Natural killer cell (primary cell): ENCODE data around the gene LGALS3BP. TPM values are rescaled to one million over a fixed set of nuclear protein-coding genes. Genes with fewer than 3 reads are reported as not detected.

Experiments used
- ATAC-seq, 3 donors: fragments of 150-1000 bp in 2 of 3; fragments of 200-7000 bp in 1 of 3; cut with Tn5 transposase; 1 replicate in 1 of 3; 2 replicates in 2 of 3; pipeline ENCODE4 v1.10.0; 2021; ENCODE audit warnings: mild to moderate bottlenecking in 2 of 3, moderate library complexity in 2 of 3
- DNase-seq, 2 donors: peaks; one replicate each; pipeline versions ENCODE4 v3.0.0 to v3.0.0-alpha.2; 2013 to 2021; ENCODE audit warnings: mixed read lengths in 1 of 2
- H3K27ac ChIP-seq: one replicate; pipeline ENCODE4 v1.5.1; 2013; ENCODE audit warnings: mild to moderate bottlenecking, low read length
- H3K27me3 ChIP-seq: one replicate; pipeline ENCODE4 v1.6.1; 2013; ENCODE audit warnings: low read length; ENCODE audit not compliant: control insufficient read depth, insufficient read depth
- H3K36me3 ChIP-seq: one replicate; pipeline ENCODE4 v1.6.1; 2013; ENCODE audit warnings: low read length; ENCODE audit not compliant: control insufficient read depth, insufficient read depth
- H3K4me1 ChIP-seq: one replicate; pipeline ENCODE4 v1.6.1; 2013; ENCODE audit warnings: low read length; ENCODE audit not compliant: control insufficient read depth, insufficient read depth
- H3K4me3 ChIP-seq: one replicate; pipeline ENCODE4 v1.5.1; 2013; ENCODE audit warnings: low read length
- H3K9me3 ChIP-seq: one replicate; pipeline ENCODE4 v1.6.1; 2013; ENCODE audit warnings: low read length; ENCODE audit not compliant: control insufficient read depth, insufficient read depth
- H3K27ac Mint-ChIP-seq, 2 donors: one replicate each; pipeline ENCODE4 v1.8.0; 2022; ENCODE audit warnings: mild to moderate bottlenecking in 2 of 2, mixed read lengths in 2 of 2, moderate library complexity in 1 of 2
- H3K27me3 Mint-ChIP-seq, 2 donors: one replicate each; pipeline ENCODE4 v1.8.0; 2022; ENCODE audit warnings: low read depth in 2 of 2, mixed read lengths in 2 of 2
- H3K36me3 Mint-ChIP-seq: one replicate; pipeline ENCODE4 v1.8.0; 2022; ENCODE audit warnings: mixed read lengths
- H3K4me1 Mint-ChIP-seq, 2 donors: one replicate each; pipeline ENCODE4 v1.8.0; 2022; ENCODE audit warnings: mixed read lengths in 2 of 2
- H3K4me3 Mint-ChIP-seq: one replicate; pipeline ENCODE4 v1.8.0; 2022; ENCODE audit warnings: mild to moderate bottlenecking, moderate library complexity, mixed read lengths
- H3K9me3 Mint-ChIP-seq, 2 donors: one replicate each; pipeline ENCODE4 v1.8.0; 2022; ENCODE audit warnings: mixed read lengths in 2 of 2
- CTCF ChIP-seq: fragments of 200-600 bp; IDR thresholded peaks from one replicate; pipeline ENCODE4 v1.8.0; 2022; ENCODE audit warnings: antibody characterized with exemption
- WGBS: methylation state at CpG from one replicate; pipeline ENCODE4 v1.1.7; 2013; ENCODE audit warnings: missing lambda C conversion rate; ENCODE audit not compliant: insufficient coverage; 5-methylcytosine and 5-hydroxymethylcytosine counted together
- intact Hi-C: fragments of 100-400 bp; cut with micrococcal nuclease; formaldehyde crosslinking; loops from one replicate; pipeline ENCODE4 v1.14.2; 2022
- total RNA-seq, 4 donors: library from RNA; stranded (reverse); fragments of 120-200 nt in 1 of 4; gene quantifications; one replicate each; pipeline versions ENCODE4 v1.2.3 to v1.2.4, GENCODE V29; 2013 to 2022

LGALS3BP gene
- total RNA-seq, 3 donors from 2014 or later (not counting 1 experiment from before 2014, with no cell fraction given) = 4.2 to 8.8 (median 4.2) TPM

- no peak overlapping the region for H3K27ac Mint-ChIP-seq
- no peak overlapping the region for H3K4me3 Mint-ChIP-seq
- peaks cover 9 to 10% of the 10 kb centered on the region in 2 donors for H3K4me1 Mint-ChIP-seq
- intact Hi-C loops = no loop called here
- no peaks in the 10 kb centered on the region for H3K36me3 Mint-ChIP-seq
- H3K9me3 Mint-ChIP-seq = no peaks in the 10 kb centered on the region
- DNase-seq = no peak
- no peaks in the 10 kb centered on the region for H3K36me3 ChIP-seq
- TF ChIP-seq CTCF = no peak
- H3K4me3 ChIP-seq = no peak overlapping the region
- WGBS = 76% methylated on average over 9 of the region's 10 CpGs
- ATAC-seq = no peak
- H3K9me3 ChIP-seq = no peaks in the 10 kb centered on the region
- no peak overlapping the region for H3K27ac ChIP-seq
- peaks cover 30 to 43% of the 10 kb centered on the region in 2 donors for H3K27me3 Mint-ChIP-seq
- peaks cover 17% of the 10 kb centered on the region for H3K4me1 ChIP-seq
- peaks cover 22% of the 10 kb centered on the region for H3K27me3 ChIP-seq
These were observed 47.7 kb upstream of the LGALS3BP start for GRCh38 chr17:79027274-79027924.

GRCh38 chr17:79026376-79027273, 46.9 kb upstream of the LGALS3BP start:
- no peak overlapping the region for H3K4me3 ChIP-seq
- peaks cover 17% of the 10 kb centered on the region for H3K4me1 ChIP-seq
- ATAC-seq = no peak
- TF ChIP-seq CTCF = no peak
- Mint-ChIP-seq H3K4me1 (peaks cover 9 to 10% of the 10 kb centered on the region in 2 donors), H3K36me3 (no peaks in the 10 kb centered on the region), H3K27me3 (peaks cover 25 to 35% of the 10 kb centered on the region in 2 donors), H3K27ac (no peak overlapping the region), H3K4me3 (no peak overlapping the region), H3K9me3 (no peaks in the 10 kb centered on the region)
- WGBS = 84% methylated on average over 16 of the region's 16 CpGs
- DNase-seq = no peak
- no peaks in the 10 kb centered on the region for H3K9me3 ChIP-seq
- intact Hi-C loops = no loop called here
- H3K27me3 ChIP-seq = peaks cover 22% of the 10 kb centered on the region
- no peaks in the 10 kb centered on the region for H3K36me3 ChIP-seq
- H3K27ac ChIP-seq = no peak overlapping the region

- 76% methylated on average over 29 of the region's 31 CpGs for WGBS
- peak overlapping the region; percentile 56 for H3K4me3 Mint-ChIP-seq
- Histone ChIP-seq H3K36me3 (no peaks in the 10 kb centered on the region), H3K27me3 (peaks cover 22% of the 10 kb centered on the region), H3K4me3 (peak overlapping the region; percentile 19), H3K27ac (no peak overlapping the region), H3K4me1 (peaks cover 17% of the 10 kb centered on the region), H3K9me3 (no peaks in the 10 kb centered on the region)
- intact Hi-C loops = no loop called here
- no peak for TF ChIP-seq CTCF
- H3K4me1 Mint-ChIP-seq = peaks cover 9 to 10% of the 10 kb centered on the region in 2 donors
- DNase-seq = no peak
- no peaks in the 10 kb centered on the region for H3K36me3 Mint-ChIP-seq
- H3K27me3 Mint-ChIP-seq = peaks cover 27 to 32% of the 10 kb centered on the region in 2 donors
- no peak overlapping the region for H3K27ac Mint-ChIP-seq
- H3K9me3 Mint-ChIP-seq = no peaks in the 10 kb centered on the region
- no peak for ATAC-seq
These were observed 45.4 kb upstream of the LGALS3BP start for GRCh38 chr17:79024901-79025737.
